Natural killer cell (primary cell): ENCODE data around the gene WIPF3. TPM values are rescaled to one million over a fixed set of nuclear protein-coding genes. Genes with fewer than 3 reads are reported as not detected.

Source experiments
- ATAC-seq, 3 donors: fragments of 150-1000 bp in 2 of 3; fragments of 200-7000 bp in 1 of 3; cut with Tn5 transposase; 1 replicate in 1 of 3; 2 replicates in 2 of 3; pipeline ENCODE4 v1.10.0; 2021; ENCODE audit warnings: mild to moderate bottlenecking in 2 of 3, moderate library complexity in 2 of 3
- DNase-seq, 2 donors: peaks; one replicate each; pipeline versions ENCODE4 v3.0.0 to v3.0.0-alpha.2; 2013 to 2021; ENCODE audit warnings: mixed read lengths in 1 of 2
- H3K27ac ChIP-seq: one replicate; pipeline ENCODE4 v1.5.1; 2013; ENCODE audit warnings: mild to moderate bottlenecking, low read length
- H3K27me3 ChIP-seq: one replicate; pipeline ENCODE4 v1.6.1; 2013; ENCODE audit warnings: low read length; ENCODE audit not compliant: control insufficient read depth, insufficient read depth
- H3K36me3 ChIP-seq: one replicate; pipeline ENCODE4 v1.6.1; 2013; ENCODE audit warnings: low read length; ENCODE audit not compliant: control insufficient read depth, insufficient read depth
- H3K4me1 ChIP-seq: one replicate; pipeline ENCODE4 v1.6.1; 2013; ENCODE audit warnings: low read length; ENCODE audit not compliant: control insufficient read depth, insufficient read depth
- H3K4me3 ChIP-seq: one replicate; pipeline ENCODE4 v1.5.1; 2013; ENCODE audit warnings: low read length
- H3K9me3 ChIP-seq: one replicate; pipeline ENCODE4 v1.6.1; 2013; ENCODE audit warnings: low read length; ENCODE audit not compliant: control insufficient read depth, insufficient read depth
- H3K27ac Mint-ChIP-seq, 2 donors: one replicate each; pipeline ENCODE4 v1.8.0; 2022; ENCODE audit warnings: mild to moderate bottlenecking in 2 of 2, mixed read lengths in 2 of 2, moderate library complexity in 1 of 2
- H3K27me3 Mint-ChIP-seq, 2 donors: one replicate each; pipeline ENCODE4 v1.8.0; 2022; ENCODE audit warnings: low read depth in 2 of 2, mixed read lengths in 2 of 2
- H3K36me3 Mint-ChIP-seq: one replicate; pipeline ENCODE4 v1.8.0; 2022; ENCODE audit warnings: mixed read lengths
- H3K4me1 Mint-ChIP-seq, 2 donors: one replicate each; pipeline ENCODE4 v1.8.0; 2022; ENCODE audit warnings: mixed read lengths in 2 of 2
- H3K4me3 Mint-ChIP-seq: one replicate; pipeline ENCODE4 v1.8.0; 2022; ENCODE audit warnings: mild to moderate bottlenecking, moderate library complexity, mixed read lengths
- H3K9me3 Mint-ChIP-seq, 2 donors: one replicate each; pipeline ENCODE4 v1.8.0; 2022; ENCODE audit warnings: mixed read lengths in 2 of 2
- CTCF ChIP-seq: fragments of 200-600 bp; IDR thresholded peaks from one replicate; pipeline ENCODE4 v1.8.0; 2022; ENCODE audit warnings: antibody characterized with exemption
- WGBS: methylation state at CpG from one replicate; pipeline ENCODE4 v1.1.7; 2013; ENCODE audit warnings: missing lambda C conversion rate; ENCODE audit not compliant: insufficient coverage; 5-methylcytosine and 5-hydroxymethylcytosine counted together
- intact Hi-C: fragments of 100-400 bp; cut with micrococcal nuclease; formaldehyde crosslinking; loops from one replicate; pipeline ENCODE4 v1.14.2; 2022
- total RNA-seq, 4 donors: library from RNA; stranded (reverse); fragments of 120-200 nt in 1 of 4; gene quantifications; one replicate each; pipeline versions ENCODE4 v1.2.3 to v1.2.4, GENCODE V29; 2013 to 2022

WIPF3 gene
- total RNA-seq, 3 donors from 2014 or later (not counting 1 experiment from before 2014, with no cell fraction given) = not detected

GRCh38 chr7:29854257-29854938 lies 48.1 kb downstream of the WIPF3 start:
- Mint-ChIP-seq H3K4me1 (no peaks in the 10 kb centered on the region), H3K36me3 (no peaks in the 10 kb centered on the region), H3K27ac (no peak overlapping the region), H3K4me3 (no peak overlapping the region), H3K9me3 (no peaks in the 10 kb centered on the region), H3K27me3 (peaks cover 13 to 26% of the 10 kb centered on the region in 2 donors)
- Histone ChIP-seq H3K27me3 (no peaks in the 10 kb centered on the region), H3K9me3 (no peaks in the 10 kb centered on the region), H3K4me1 (no peaks in the 10 kb centered on the region), H3K36me3 (no peaks in the 10 kb centered on the region), H3K27ac (no peak overlapping the region), H3K4me3 (no peak overlapping the region)
- ATAC-seq = no peak
- DNase-seq = no peak
- intact Hi-C loops = no loop called here
- TF ChIP-seq CTCF = no peak
- 94% methylated on average over 7 of the region's 8 CpGs for WGBS

GRCh38 chr7:29857654-29858053 lies 51.3 kb downstream of the WIPF3 start:
- peaks cover 7 to 26% of the 10 kb centered on the region in 2 donors for H3K27me3 Mint-ChIP-seq
- Histone ChIP-seq H3K27me3 (no peaks in the 10 kb centered on the region), H3K27ac (no peak overlapping the region), H3K4me1 (no peaks in the 10 kb centered on the region), H3K4me3 (no peak overlapping the region), H3K9me3 (no peaks in the 10 kb centered on the region), H3K36me3 (no peaks in the 10 kb centered on the region)
- H3K36me3 Mint-ChIP-seq = no peaks in the 10 kb centered on the region
- H3K4me1 Mint-ChIP-seq = no peaks in the 10 kb centered on the region
- H3K9me3 Mint-ChIP-seq = no peaks in the 10 kb centered on the region
- DNase-seq (no peak), ATAC-seq (no peak)
- intact Hi-C loops = no loop called here
- no peak overlapping the region for H3K4me3 Mint-ChIP-seq
- TF ChIP-seq CTCF = no peak
- H3K27ac Mint-ChIP-seq = no peak overlapping the region

GRCh38 chr7:29858191-29858951 lies 52.1 kb downstream of the WIPF3 start:
- ATAC-seq (no peak), DNase-seq (no peak)
- peaks cover 7 to 32% of the 10 kb centered on the region in 2 donors for H3K27me3 Mint-ChIP-seq
- no peaks in the 10 kb centered on the region for H3K36me3 Mint-ChIP-seq
- H3K27me3 ChIP-seq = no peaks in the 10 kb centered on the region
- no peaks in the 10 kb centered on the region for H3K9me3 Mint-ChIP-seq
- no peak overlapping the region for H3K4me3 Mint-ChIP-seq
- no peak overlapping the region for H3K27ac Mint-ChIP-seq
- TF ChIP-seq CTCF = no peak
- H3K27ac ChIP-seq = no peak overlapping the region
- H3K9me3 ChIP-seq = no peaks in the 10 kb centered on the region
- intact Hi-C loops = no loop called here
- no peaks in the 10 kb centered on the region for H3K4me1 ChIP-seq
- no peaks in the 10 kb centered on the region for H3K36me3 ChIP-seq
- 74% methylated on average over 3 of the region's 4 CpGs for WGBS
- no peak overlapping the region for H3K4me3 ChIP-seq
- no peaks in the 10 kb centered on the region for H3K4me1 Mint-ChIP-seq
